B cell (primary cell): ENCODE results near the gene RNF157. TPM values are rescaled to one million over a fixed set of nuclear protein-coding genes. Genes with fewer than 3 reads are reported as not detected.

Experiments
- ATAC-seq: fragments of 200-7000 bp; cut with Tn5 transposase; one replicate; pipeline ENCODE4 v1.10.0; 2021; ENCODE audit warnings: low read depth, mild to moderate bottlenecking, moderate number of reproducible peaks, moderate library complexity
- CTCF ChIA-PET: fragments of 350-600 bp; sonication (Branson Sonifier 250); formaldehyde crosslinking; loops from one replicate; lab custom pipeline; 2021; ENCODE audit warnings: antibody characterized with exemption, inconsistent platforms; lab: Charles Lee
- POLR2A ChIA-PET: fragments of 350-600 bp; sonication (Branson Sonifier 250); formaldehyde crosslinking; loops from one replicate; lab custom pipeline; 2021; ENCODE audit warnings: antibody characterized with exemption; lab: Charles Lee
- DNase-seq: peaks from one replicate; pipeline ENCODE4 v3.0.0; 2013
- H2AFZ ChIP-seq: 2 replicates; pipeline ENCODE4 v1.6.1; 2012; ENCODE audit warnings: mild to moderate bottlenecking, low read depth, low read length; ENCODE audit not compliant: insufficient read depth, poor library complexity, severe bottlenecking
- H3K27ac ChIP-seq, 2 donors: 1 replicate in 1 of 2; 2 replicates in 1 of 2; pipeline ENCODE4 v1.5.1; 2012 to 2013; ENCODE audit warnings: low read length in 2 of 2, mild to moderate bottlenecking in 2 of 2, moderate library complexity in 1 of 2
- H3K27me3 ChIP-seq, 4 experiments: fragments of 200-600 bp in 1 of 4; sonication (generic) in 1 of 4; replicated peaks in 1 of 4; 1 replicate in 2 of 4; 2 replicates in 2 of 4; pipeline versions ENCODE4 v1.6.1 to v1.7.0; 2013 to 2016; ENCODE audit warnings: low read length in 3 of 4, mild to moderate bottlenecking in 2 of 4, mixed read lengths in 1 of 4, moderate library complexity in 1 of 4; ENCODE audit not compliant: insufficient read depth in 4 of 4, control insufficient read depth in 3 of 4; ENCODE audit errors: control extremely low read depth in 1 of 4
- H3K36me3 ChIP-seq, 2 experiments: replicated peaks in 1 of 2; 1 replicate in 1 of 2; 2 replicates in 1 of 2; pipeline versions ENCODE4 v1.6.1 to v1.7.1; 2013; ENCODE audit warnings: low read length in 1 of 2; ENCODE audit not compliant: insufficient read depth in 2 of 2, control insufficient read depth in 1 of 2; ENCODE audit errors: control extremely low read depth in 1 of 2, extremely low read depth in 1 of 2
- H3K4me1 ChIP-seq, 2 donors: fragments of 200-600 bp in 1 of 2; sonication (generic) in 1 of 2; 1 replicate in 1 of 2; 2 replicates in 1 of 2; pipeline versions ENCODE4 v1.5.1 to v1.6.1; 2013 to 2017; ENCODE audit warnings: low read length in 2 of 2; ENCODE audit not compliant: control insufficient read depth in 2 of 2, insufficient read depth in 2 of 2
- H3K4me2 ChIP-seq: replicated peaks from 2 replicates; pipeline ENCODE3; 2012; ENCODE audit warnings: mild to moderate bottlenecking, low read depth, low read length; ENCODE audit not compliant: poor library complexity, severe bottlenecking
- H3K4me3 ChIP-seq, 5 experiments: fragments of 200-600 bp in 1 of 5; sonication (generic) in 1 of 5; 1 replicate in 3 of 5; 2 replicates in 2 of 5; pipeline versions ENCODE4 v1.5.1 to v1.7.0; 2011 to 2016; ENCODE audit warnings: low read length in 4 of 5, mild to moderate bottlenecking in 4 of 5, low read depth in 2 of 5, control low read depth in 1 of 5, moderate library complexity in 1 of 5; ENCODE audit not compliant: insufficient read depth in 1 of 5; ENCODE audit errors: control extremely low read depth in 1 of 5, extremely low read depth in 1 of 5
- H3K79me2 ChIP-seq: fragments of 200-600 bp; sonication (generic); one replicate; pipeline ENCODE4 v1.6.0; 2016; ENCODE audit warnings: low read length; ENCODE audit not compliant: control insufficient read depth, insufficient read depth
- H3K9ac ChIP-seq: fragments of 200-600 bp; sonication (generic); 2 replicates; pipeline ENCODE4 v1.6.1; 2017; ENCODE audit warnings: mild to moderate bottlenecking, low read length, moderate library complexity
- H3K9me3 ChIP-seq, 3 donors: one replicate each; pipeline versions ENCODE4 v1.6.1 to v1.7.1; 2013; ENCODE audit warnings: low read length in 2 of 3; ENCODE audit not compliant: control insufficient read depth in 2 of 3, insufficient read depth in 1 of 3; ENCODE audit errors: control extremely low read depth in 1 of 3
- H4K20me1 ChIP-seq: 2 replicates; pipeline ENCODE4 v1.6.0; 2012; ENCODE audit warnings: mild to moderate bottlenecking, low read length; ENCODE audit not compliant: insufficient read depth, control insufficient read depth, poor library complexity, severe bottlenecking
- H3K27ac Mint-ChIP-seq: one replicate; pipeline ENCODE4 v1.8.0; 2021; ENCODE audit warnings: mixed read lengths
- H3K27me3 Mint-ChIP-seq: one replicate; pipeline ENCODE4 v1.8.0; 2021; ENCODE audit warnings: mixed read lengths
- H3K4me1 Mint-ChIP-seq: one replicate; pipeline ENCODE4 v1.8.0; 2021; ENCODE audit warnings: mixed read lengths
- H3K4me3 Mint-ChIP-seq: one replicate; pipeline ENCODE4 v1.8.0; 2021; ENCODE audit warnings: mixed read lengths
- H3K9me3 Mint-ChIP-seq: one replicate; pipeline ENCODE4 v1.8.0; 2022; ENCODE audit warnings: mixed read lengths; ENCODE audit not compliant: insufficient read depth
- CTCF ChIP-seq: fragments of 200-600 bp; IDR thresholded peaks from one replicate; pipeline ENCODE4 v1.8.0; 2022; ENCODE audit warnings: antibody characterized with exemption, mild to moderate bottlenecking
- EZH2 ChIP-seq: IDR thresholded peaks from 2 replicates; pipeline ENCODE4 v1.6.1; 2012; ENCODE audit warnings: borderline replicate concordance, low read depth, mild to moderate bottlenecking, moderate library complexity, low read length; ENCODE audit not compliant: insufficient read depth, poor library complexity, severe bottlenecking
- WGBS: methylation state at CpG from one replicate; pipeline ENCODE4 v1.1.5; 2013; ENCODE audit warnings: missing lambda C conversion rate; ENCODE audit not compliant: insufficient coverage; 5-methylcytosine and 5-hydroxymethylcytosine counted together
- intact Hi-C: fragments of 100-400 bp; cut with micrococcal nuclease; formaldehyde crosslinking; loops from one replicate; pipeline ENCODE4 v1.10.0; 2022
- polyA plus RNA-seq: library from polyadenylated mRNA; depleted of rRNA; stranded (reverse); fragments of >200 nt; gene quantifications from 2 replicates; pipeline ENCODE4 v1.2.3, GENCODE V29; 2012
- total RNA-seq, 2 donors: library from RNA; stranded (reverse); fragments of 120-200 nt in 1 of 2; gene quantifications; 1 replicate in 1 of 2; 2 replicates in 1 of 2; pipeline versions ENCODE4 v1.2.3 to v1.2.4, GENCODE V29; 2013 to 2022

The RNF157 gene
- total and polyA plus RNA-seq, 2 donors (not counting 1 experiment from before 2014, with no cell fraction given), result 0.54 to 1.2 TPM

GRCh38 chr17:76139801-76140660 is 100.3 kb downstream of the RNF157 start:
- TF ChIP-seq CTCF (peak; percentile 41), EZH2 (peak; percentile 53)
- Histone ChIP-seq H3K9ac (peak overlapping the region; percentile 73), H3K4me3 (peak overlapping the region in 4 of 5 experiments; percentile 6 to 81 (median 58)), H3K27ac (no peak overlapping the region), H3K27me3 (peaks cover 0 to 43% (median 11%) of the 10 kb centered on the region in 4 experiments), H3K4me1 (peaks cover 40 to 49% of the 10 kb centered on the region in 2 donors), H3K79me2 (no peaks in the 10 kb centered on the region), H2AFZ (peak overlapping the region; percentile 83), H3K36me3 (no peaks in the 10 kb centered on the region), H3K4me2 (peak overlapping the region; percentile 99), H3K9me3 (peaks cover 0 to 10% (median 0%) of the 10 kb centered on the region in 3 donors), H4K20me1 (no peaks in the 10 kb centered on the region)
- CTCF ChIA-PET, result interaction anchor here (1.1 to 3.0 kb wide), 5 partner anchors 17 to 140 kb away, joined by 3 to 18 read pairs (median 5); no protein-coding TSS in a partner anchor
- Mint-ChIP-seq H3K27me3 (peaks cover 17% of the 10 kb centered on the region), H3K9me3 (no peaks in the 10 kb centered on the region), H3K27ac (peak overlapping the region; percentile 20), H3K4me3 (peak overlapping the region; percentile 90), H3K4me1 (peaks cover 43% of the 10 kb centered on the region)
- ATAC-seq (peak; percentile 41), DNase-seq (peak; percentile 63)
- POLR2A ChIA-PET, result no interaction called here
- WGBS, result 23% methylated on average over 72 of the region's 78 CpGs
- intact Hi-C loops, result loop anchor here (1.0 to 5.0 kb wide), 3 partner anchors 42 to 139 kb away; no protein-coding TSS in a partner anchor
